ENCODE data around the gene GDF9. TPM values are rescaled to one million over a fixed set of nuclear protein-coding genes. Genes with fewer than 3 reads are reported as not detected.

GDF9 gene
- total and polyA plus RNA-seq, 10 of the 15 experiments (the other 5 are each of a cell fraction or from before 2014, with no cell fraction given), result 0.11 to 1.5 (median 0.34) TPM

DNA sequence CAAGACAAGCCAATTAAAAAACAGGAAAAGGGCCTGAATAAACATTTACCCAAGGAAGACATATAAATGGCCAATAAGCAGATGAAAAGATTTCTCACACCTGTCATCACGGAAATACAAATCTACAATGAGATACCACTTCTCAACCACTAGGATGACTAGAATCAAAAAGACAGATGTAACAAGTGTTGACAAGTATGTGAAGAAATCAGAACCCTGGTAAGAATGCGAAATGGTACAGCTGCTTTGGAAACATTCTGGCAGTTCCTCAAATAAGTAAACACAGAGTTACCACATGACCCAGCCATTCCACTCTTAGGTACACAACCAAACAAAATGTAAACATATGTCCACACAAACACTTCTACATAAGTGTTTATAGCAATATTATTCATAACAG is 39.7 kb upstream of the GDF9 start:
- FAIRE-seq (no peak), DNase-seq (ENCODE audit: low read depth, low spot score) (no peak), ATAC-seq (no peak)
- SMC1A ChIA-PET (ENCODE audit: uncharacterized antibody, unreplicated experiment), result interaction anchor here (0.6 to 1.2 kb wide), 3 partner anchors 11 to 204 kb away, joined by 3 to 4 read pairs (median 4); no protein-coding TSS in a partner anchor
- WGBS (ENCODE audit: insufficient coverage, insufficient replicate concordance, low lambda C conversion rate, missing lambda C conversion rate), result 95% methylated on average over 2 of the region's 2 CpGs
- Histone ChIP-seq H3K9me3 (replicated peaks; ENCODE audit: control insufficient read depth, insufficient read depth, low read length) (no peaks in the 10 kb centered on the region), H2AFZ (ENCODE audit: control insufficient read depth, low read depth, low read length) (no peak overlapping the region), H3K4me2 (ENCODE audit: control insufficient read depth, insufficient read depth) (no peak overlapping the region), H3K4me3 (no peak overlapping the region), H3K79me2 (ENCODE audit: control insufficient read depth, insufficient read depth, low read length) (no peaks in the 10 kb centered on the region; the same call in 1 of the 2 replicates), H3K36me3 (ENCODE audit: control insufficient read depth in 2 of 2, insufficient read depth in 2 of 2, low read length in 1 of 2) (peaks cover 0 to 3% of the 10 kb centered on the region in 2 experiments; a peak in 2 of 4 replicates), H4K20me1 (ENCODE audit: control insufficient read depth, insufficient read depth) (no peaks in the 10 kb centered on the region), H3K27me3 (replicated peaks in 1 of 2; ENCODE audit: control insufficient read depth in 2 of 2, insufficient read depth in 2 of 2, low read length in 1 of 2) (no peaks in the 10 kb centered on the region), H3K9ac (ENCODE audit: control insufficient read depth, insufficient read depth, low read length) (no peak overlapping the region), H3K4me1 (ENCODE audit: control insufficient read depth, insufficient read depth, low read length) (no peaks in the 10 kb centered on the region), H3K27ac (ENCODE audit: control insufficient read depth, insufficient read depth) (no peak overlapping the region)
- POLR2A ChIA-PET, result interaction anchor here (0.6 kb wide), 2 partner anchors 219 to 1616 kb away, joined by 3 to 5 read pairs; no protein-coding TSS in a partner anchor
- no TSS peak for BruUV-seq (replicated peaks)
- TF ChIP-seq EZH2 (IDR thresholded peaks at IDR 0.05; ENCODE audit: borderline replicate concordance, control insufficient read depth, low read depth, low read length) (no peak), PAX8 (IDR thresholded peaks at IDR 0.05) (no peak), RELA (IDR thresholded peaks at IDR 0.05; ENCODE audit: borderline replicate concordance, partially characterized antibody) (no peak), ASH2L (IDR thresholded peaks at IDR 0.05; ENCODE audit: borderline replicate concordance, low read depth) (no peak), HDAC6 (IDR thresholded peaks at IDR 0.05; ENCODE audit: unreplicated experiment) (no peak), BCL11A (IDR thresholded peaks at IDR 0.05; ENCODE audit: low read depth, low read length) (no peak), SUPT20H (IDR thresholded peaks at IDR 0.05; ENCODE audit: borderline replicate concordance, control insufficient read depth, low read depth, low read length) (no peak), SRF (IDR thresholded peaks at IDR 0.05; ENCODE audit: low read depth in 2 of 2, low read length in 2 of 2) (no peak), EGR1 (IDR thresholded peaks at IDR 0.05; ENCODE audit: borderline replicate concordance in 1 of 2, low read depth in 2 of 2, low read length in 2 of 2) (no peak), YBX1 (IDR thresholded peaks at IDR 0.05) (no peak), SMARCA5 (IDR thresholded peaks at IDR 0.05) (no peak), HDGF (IDR thresholded peaks at IDR 0.05) (no peak)
- TF ChIP-seq, protein P1, sequence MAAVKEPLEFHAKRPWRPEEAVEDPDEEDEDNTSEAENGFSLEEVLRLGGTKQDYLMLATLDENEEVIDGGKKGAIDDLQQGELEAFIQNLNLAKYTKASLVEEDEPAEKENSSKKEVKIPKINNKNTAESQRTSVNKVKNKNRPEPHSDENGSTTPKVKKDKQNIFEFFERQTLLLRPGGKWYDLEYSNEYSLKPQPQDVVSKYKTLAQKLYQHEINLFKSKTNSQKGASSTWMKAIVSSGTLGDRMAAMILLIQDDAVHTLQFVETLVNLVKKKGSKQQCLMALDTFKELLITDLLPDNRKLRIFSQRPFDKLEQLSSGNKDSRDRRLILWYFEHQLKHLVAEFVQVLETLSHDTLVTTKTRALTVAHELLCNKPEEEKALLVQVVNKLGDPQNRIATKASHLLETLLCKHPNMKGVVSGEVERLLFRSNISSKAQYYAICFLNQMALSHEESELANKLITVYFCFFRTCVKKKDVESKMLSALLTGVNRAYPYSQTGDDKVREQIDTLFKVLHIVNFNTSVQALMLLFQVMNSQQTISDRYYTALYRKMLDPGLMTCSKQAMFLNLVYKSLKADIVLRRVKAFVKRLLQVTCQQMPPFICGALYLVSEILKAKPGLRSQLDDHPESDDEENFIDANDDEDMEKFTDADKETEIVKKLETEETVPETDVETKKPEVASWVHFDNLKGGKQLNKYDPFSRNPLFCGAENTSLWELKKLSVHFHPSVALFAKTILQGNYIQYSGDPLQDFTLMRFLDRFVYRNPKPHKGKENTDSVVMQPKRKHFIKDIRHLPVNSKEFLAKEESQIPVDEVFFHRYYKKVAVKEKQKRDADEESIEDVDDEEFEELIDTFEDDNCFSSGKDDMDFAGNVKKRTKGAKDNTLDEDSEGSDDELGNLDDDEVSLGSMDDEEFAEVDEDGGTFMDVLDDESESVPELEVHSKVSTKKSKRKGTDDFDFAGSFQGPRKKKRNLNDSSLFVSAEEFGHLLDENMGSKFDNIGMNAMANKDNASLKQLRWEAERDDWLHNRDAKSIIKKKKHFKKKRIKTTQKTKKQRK (IDR thresholded peaks at IDR 0.05; ENCODE audit: low read depth, low read length), result no peak
- TF ChIP-seq, protein P2, sequence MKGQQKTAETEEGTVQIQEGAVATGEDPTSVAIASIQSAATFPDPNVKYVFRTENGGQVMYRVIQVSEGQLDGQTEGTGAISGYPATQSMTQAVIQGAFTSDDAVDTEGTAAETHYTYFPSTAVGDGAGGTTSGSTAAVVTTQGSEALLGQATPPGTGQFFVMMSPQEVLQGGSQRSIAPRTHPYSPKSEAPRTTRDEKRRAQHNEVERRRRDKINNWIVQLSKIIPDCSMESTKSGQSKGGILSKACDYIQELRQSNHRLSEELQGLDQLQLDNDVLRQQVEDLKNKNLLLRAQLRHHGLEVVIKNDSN (IDR thresholded peaks at IDR 0.05; ENCODE audit: borderline replicate concordance, extremely low read length, insufficient read depth, low read depth, low read length), result no peak
- CTCF ChIA-PET, result interaction anchor here (1.0 kb wide), 2 partner anchors 15 to 23 kb away, joined by 3 read pairs; no protein-coding TSS in a partner anchor
- RAD21 ChIA-PET (ENCODE audit: unreplicated experiment), result no interaction called here
- in situ Hi-C loops (cut with MboI) (no loop called here), intact Hi-C loops (cut with micrococcal nuclease; ENCODE audit: unreplicated experiment) (no loop called here)

All from GM12878 (cell line).